Peyer's patch (tissue), 4 donors: ENCODE measurements around the gene MLX. TPM values are rescaled to one million over a fixed set of nuclear protein-coding genes. Genes with fewer than 3 reads are reported as not detected.

ENCODE experiments used
- DNase-seq, 3 donors: peaks; one replicate each; pipeline ENCODE4 v3.0.0-alpha.2; 2017 to 2019
- H3K27ac ChIP-seq, 4 donors: fragments of 200-600 bp; sonication (generic); one replicate each; pipeline ENCODE4 v1.5.1; 2016 to 2019
- H3K27me3 ChIP-seq, 2 donors: fragments of 200-600 bp; sonication (generic); one replicate each; pipeline ENCODE4 v1.5.1; 2019
- H3K36me3 ChIP-seq, 3 donors: fragments of 200-600 bp; sonication (generic); one replicate each; pipeline ENCODE4 v1.5.1; 2016 to 2019
- H3K4me1 ChIP-seq, 4 donors: fragments of 200-600 bp; sonication (generic); one replicate each; pipeline ENCODE4 v1.5.1; 2016 to 2019
- H3K4me3 ChIP-seq, 4 donors: fragments of 200-600 bp; sonication (generic); 1 replicate in 3 of 4; 2 replicates in 1 of 4; pipeline ENCODE4 v1.5.1; 2016 to 2019; ENCODE audit warnings: mild to moderate bottlenecking in 1 of 4
- H3K9me3 ChIP-seq, 4 donors: fragments of 200-600 bp; sonication (generic); one replicate each; pipeline ENCODE4 v1.5.1; 2016 to 2019; ENCODE audit warnings: mild to moderate bottlenecking in 1 of 4
- POLR2A ChIP-seq, 2 donors: fragments of 450-650 bp; IDR thresholded peaks; one replicate each; pipeline ENCODE4 v1.5.1; 2017; ENCODE audit warnings: antibody characterized with exemption in 2 of 2, mild to moderate bottlenecking in 2 of 2, moderate library complexity in 2 of 2
- total RNA-seq, 4 donors: library from RNA; depleted of rRNA; stranded (reverse); fragments of >200 nt; gene quantifications; one replicate each; pipeline ENCODE4 v1.1.0, GENCODE V29; 2016
- TF ChIP-seq, protein P1 (sequence below), 6 experiments: fragments of 450-650 bp in 4 of 6; fragments of 200-600 bp in 2 of 6; sonication (generic) in 1 of 6; IDR thresholded peaks; one replicate each; pipeline ENCODE4 v1.5.1; 2017 to 2019; ENCODE audit warnings: antibody characterized with exemption in 6 of 6, mild to moderate bottlenecking in 3 of 6, moderate library complexity in 1 of 6

Gene MLX
- total RNA-seq, 4 donors from 2014 or later: 65.2 to 180 (median 133) TPM

GRCh38 chr17:42578282-42578869, 11.5 kb downstream of the MLX start:
- Histone ChIP-seq H3K9me3 (no peaks in the 10 kb centered on the region), H3K4me1 (peaks cover 0 to 22% (median 6%) of the 10 kb centered on the region in 4 donors), H3K27me3 (no peaks in the 10 kb centered on the region), H3K36me3 (peaks cover 0 to 49% (median 0%) of the 10 kb centered on the region in 3 donors), H3K27ac (peak overlapping the region; percentile 81 to 92 (median 87)), H3K4me3 (peak overlapping the region; percentile 48 to 89 (median 60))
- TF ChIP-seq POLR2A (IDR thresholded peaks at IDR 0.05): no peak
- TF ChIP-seq, protein P1, sequence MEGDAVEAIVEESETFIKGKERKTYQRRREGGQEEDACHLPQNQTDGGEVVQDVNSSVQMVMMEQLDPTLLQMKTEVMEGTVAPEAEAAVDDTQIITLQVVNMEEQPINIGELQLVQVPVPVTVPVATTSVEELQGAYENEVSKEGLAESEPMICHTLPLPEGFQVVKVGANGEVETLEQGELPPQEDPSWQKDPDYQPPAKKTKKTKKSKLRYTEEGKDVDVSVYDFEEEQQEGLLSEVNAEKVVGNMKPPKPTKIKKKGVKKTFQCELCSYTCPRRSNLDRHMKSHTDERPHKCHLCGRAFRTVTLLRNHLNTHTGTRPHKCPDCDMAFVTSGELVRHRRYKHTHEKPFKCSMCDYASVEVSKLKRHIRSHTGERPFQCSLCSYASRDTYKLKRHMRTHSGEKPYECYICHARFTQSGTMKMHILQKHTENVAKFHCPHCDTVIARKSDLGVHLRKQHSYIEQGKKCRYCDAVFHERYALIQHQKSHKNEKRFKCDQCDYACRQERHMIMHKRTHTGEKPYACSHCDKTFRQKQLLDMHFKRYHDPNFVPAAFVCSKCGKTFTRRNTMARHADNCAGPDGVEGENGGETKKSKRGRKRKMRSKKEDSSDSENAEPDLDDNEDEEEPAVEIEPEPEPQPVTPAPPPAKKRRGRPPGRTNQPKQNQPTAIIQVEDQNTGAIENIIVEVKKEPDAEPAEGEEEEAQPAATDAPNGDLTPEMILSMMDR (IDR thresholded peaks at IDR 0.05): peak; percentile 48 to 83 (median 72)
- peak; percentile 80 to 92 (median 87) for DNase-seq

DNA sequence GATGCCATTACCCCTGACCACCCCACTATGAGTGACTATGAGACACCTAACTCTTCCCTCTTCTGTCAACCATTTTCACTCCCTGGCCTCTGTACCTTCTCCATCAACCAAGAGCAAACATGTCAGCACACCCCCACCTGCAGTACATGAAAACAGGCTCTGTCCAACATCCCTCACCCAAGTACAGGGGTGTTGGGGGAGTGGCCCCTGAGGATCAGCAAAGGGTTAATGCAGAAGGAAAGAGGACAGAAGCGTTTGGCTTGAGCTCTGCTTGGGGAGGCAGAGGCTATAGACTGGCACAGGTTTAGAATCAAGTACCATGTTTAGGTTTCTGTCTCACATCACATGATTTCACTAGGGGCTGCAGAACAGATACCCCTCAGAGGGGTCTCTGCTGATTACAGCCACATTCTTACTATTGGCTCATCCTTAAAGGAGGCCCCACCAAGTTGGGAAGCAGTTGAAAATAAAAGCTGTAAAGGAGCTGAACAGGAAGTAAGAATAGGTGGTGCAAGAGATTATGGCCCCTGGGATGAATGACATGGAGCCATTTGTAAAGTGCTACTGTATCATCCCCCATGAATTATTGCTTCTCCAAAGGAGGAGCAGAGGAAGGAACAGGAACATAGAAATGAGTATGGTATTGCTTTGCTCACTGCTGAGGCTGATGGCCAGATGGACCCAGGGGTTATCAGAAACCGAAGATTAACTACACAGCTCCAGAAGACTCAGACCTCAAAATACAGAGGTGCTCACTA, 13.1 kb downstream of the MLX start:
- H3K4me3 ChIP-seq: no peak overlapping the region
- no peaks in the 10 kb centered on the region for H3K27me3 ChIP-seq
- peaks cover 0 to 22% (median 6%) of the 10 kb centered on the region in 4 donors for H3K4me1 ChIP-seq
- TF ChIP-seq POLR2A (IDR thresholded peaks at IDR 0.05): no peak
- TF ChIP-seq, protein P1 (IDR thresholded peaks at IDR 0.05): no peak
- DNase-seq: no peak
- H3K36me3 ChIP-seq: peaks cover 0 to 49% (median under 1%) of the 10 kb centered on the region in 3 donors
- no peak overlapping the region for H3K27ac ChIP-seq
- no peaks in the 10 kb centered on the region for H3K9me3 ChIP-seq

- no peak overlapping the region for H3K27ac ChIP-seq
- no peaks in the 10 kb centered on the region for H3K9me3 ChIP-seq
- H3K4me1 ChIP-seq: peaks cover 0 to 17% (median 7%) of the 10 kb centered on the region in 4 donors
- H3K4me3 ChIP-seq: no peak overlapping the region
- DNase-seq: peak in 1 of 3 donors; percentile 30
- H3K36me3 ChIP-seq: peaks cover 0 to 63% (median 3%) of the 10 kb centered on the region in 3 donors
- TF ChIP-seq, protein P1 (IDR thresholded peaks at IDR 0.05): no peak
- no peak for TF ChIP-seq POLR2A (IDR thresholded peaks at IDR 0.05)
- H3K27me3 ChIP-seq: no peaks in the 10 kb centered on the region
Observed at GRCh38 chr17:42581744-42582270, 14.9 kb downstream of the MLX start.

DNA sequence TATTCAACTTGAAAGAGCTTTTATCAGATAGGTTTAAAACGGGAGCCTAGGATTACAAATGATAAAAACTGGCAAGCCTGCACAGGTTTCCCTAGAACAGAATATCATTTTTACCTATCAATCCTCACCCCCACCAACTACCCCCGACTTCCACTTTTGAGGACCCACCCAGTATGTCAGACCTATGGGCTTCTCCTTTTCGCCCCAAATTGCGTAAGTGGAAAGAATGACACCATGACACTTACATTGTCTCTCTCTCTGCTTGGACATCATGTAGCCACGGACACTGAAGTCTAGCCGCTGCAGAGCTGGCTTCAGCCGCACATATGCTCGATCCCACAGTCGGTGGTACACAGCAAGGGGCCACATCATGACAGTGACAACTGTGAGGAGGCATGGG, 18.0 kb downstream of the MLX start:
- no peaks in the 10 kb centered on the region for H3K27me3 ChIP-seq
- DNase-seq: peak in 1 of 3 donors; percentile 23
- H3K27ac ChIP-seq: peak overlapping the region in 2 of 4 donors; percentile 2 to 5
- H3K9me3 ChIP-seq: no peaks in the 10 kb centered on the region
- H3K4me3 ChIP-seq: no peak overlapping the region
- H3K4me1 ChIP-seq: peaks cover 0 to 11% (median 0%) of the 10 kb centered on the region in 4 donors
- peaks cover 0 to 88% (median 3%) of the 10 kb centered on the region in 3 donors for H3K36me3 ChIP-seq
- TF ChIP-seq POLR2A (IDR thresholded peaks at IDR 0.05): no peak
- TF ChIP-seq, protein P1 (IDR thresholded peaks at IDR 0.05): no peak

DNA sequence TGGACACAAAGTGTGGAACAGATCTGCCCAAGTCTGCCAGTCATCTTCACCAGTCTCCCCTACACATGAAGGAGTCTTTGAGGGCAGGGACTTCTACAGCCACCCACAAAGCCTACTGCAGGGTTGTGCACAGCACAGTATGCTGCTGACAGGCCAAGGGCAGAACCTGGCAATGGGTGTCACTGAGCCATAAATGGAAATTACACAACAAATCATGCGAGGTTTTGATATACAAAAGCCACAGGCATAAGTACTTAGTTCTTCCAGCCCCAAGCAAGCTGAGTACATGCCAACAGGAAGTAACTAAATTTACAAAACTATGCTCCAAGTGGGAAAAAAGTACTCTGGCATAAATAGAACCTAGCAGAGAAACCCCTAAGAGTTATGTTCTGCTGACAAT, 18.5 kb downstream of the MLX start:
- H3K27me3 ChIP-seq: no peaks in the 10 kb centered on the region
- no peak for TF ChIP-seq POLR2A (IDR thresholded peaks at IDR 0.05)
- TF ChIP-seq, protein P1 (IDR thresholded peaks at IDR 0.05): no peak
- DNase-seq: peak in 1 of 3 donors; percentile 34

More for the DNA sequence above, 18.5 kb downstream of the MLX start:
- H3K4me1 ChIP-seq: peaks cover 0 to 11% (median 0%) of the 10 kb centered on the region in 4 donors
- no peak overlapping the region for H3K4me3 ChIP-seq
- peak overlapping the region in 2 of 4 donors; percentile 2 to 5 for H3K27ac ChIP-seq
- no peaks in the 10 kb centered on the region for H3K9me3 ChIP-seq
- H3K36me3 ChIP-seq: peaks cover 0 to 89% (median 3%) of the 10 kb centered on the region in 3 donors
